ENCODE data around the gene ZSCAN2.
"Not testable (repeated sequence)": the region's sequence is repeated elsewhere in the genome, so short reads cannot be mapped to it uniquely, and the experiment has no call there.

DNA sequence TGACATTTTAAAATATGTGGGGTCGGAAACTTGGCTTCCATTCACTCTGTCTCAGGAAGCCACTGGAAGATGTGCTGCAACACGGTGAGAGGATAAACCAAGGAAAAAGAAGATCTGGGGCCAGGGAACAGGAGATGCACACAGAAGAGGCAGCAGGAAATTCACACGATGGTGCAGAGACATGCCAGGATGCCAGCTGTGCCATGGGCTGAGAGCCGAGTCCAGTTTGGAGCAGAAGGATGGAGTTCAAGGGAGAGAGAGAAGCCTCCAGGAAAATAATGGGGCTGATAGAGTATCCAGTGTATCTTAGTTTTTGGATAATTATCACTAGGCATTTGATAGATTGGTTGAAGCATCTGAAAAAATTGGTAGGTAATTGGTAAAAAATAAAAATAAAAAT lies 16.9 kb upstream of the ZSCAN2 start:
- not testable (repeated sequence) for TF ChIP-seq POLR2A, POLR2AphosphoS5 (IDR thresholded peaks at IDR 0.05)
